ENCODE results near the gene SERP2. TPM values are rescaled to one million over a fixed set of nuclear protein-coding genes. Genes with fewer than 3 reads are reported as not detected.

The SERP2 gene
- total RNA-seq, 1 experiment from 2014 or later = not detected

DNA sequence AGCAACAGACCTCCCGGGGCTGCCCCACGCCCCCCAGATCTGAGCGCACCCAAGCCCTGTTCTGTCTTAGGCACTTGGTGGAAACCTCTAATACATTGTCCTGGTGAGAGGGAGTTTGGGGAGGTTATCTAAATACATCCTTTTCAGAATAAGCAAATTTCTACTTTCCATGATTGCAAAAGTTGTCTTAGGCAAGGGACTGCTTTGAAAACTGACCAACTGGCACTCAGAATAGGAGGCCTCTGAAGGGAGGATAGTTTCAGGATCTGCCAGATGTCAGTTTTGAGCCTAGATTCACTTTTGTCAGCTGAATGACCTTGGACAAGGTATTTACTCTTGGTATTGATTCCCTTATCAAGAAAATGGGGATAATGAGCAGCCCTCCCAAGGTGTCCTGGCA lies 11.8 kb downstream of the SERP2 start:
- TF ChIP-seq, protein P1, sequence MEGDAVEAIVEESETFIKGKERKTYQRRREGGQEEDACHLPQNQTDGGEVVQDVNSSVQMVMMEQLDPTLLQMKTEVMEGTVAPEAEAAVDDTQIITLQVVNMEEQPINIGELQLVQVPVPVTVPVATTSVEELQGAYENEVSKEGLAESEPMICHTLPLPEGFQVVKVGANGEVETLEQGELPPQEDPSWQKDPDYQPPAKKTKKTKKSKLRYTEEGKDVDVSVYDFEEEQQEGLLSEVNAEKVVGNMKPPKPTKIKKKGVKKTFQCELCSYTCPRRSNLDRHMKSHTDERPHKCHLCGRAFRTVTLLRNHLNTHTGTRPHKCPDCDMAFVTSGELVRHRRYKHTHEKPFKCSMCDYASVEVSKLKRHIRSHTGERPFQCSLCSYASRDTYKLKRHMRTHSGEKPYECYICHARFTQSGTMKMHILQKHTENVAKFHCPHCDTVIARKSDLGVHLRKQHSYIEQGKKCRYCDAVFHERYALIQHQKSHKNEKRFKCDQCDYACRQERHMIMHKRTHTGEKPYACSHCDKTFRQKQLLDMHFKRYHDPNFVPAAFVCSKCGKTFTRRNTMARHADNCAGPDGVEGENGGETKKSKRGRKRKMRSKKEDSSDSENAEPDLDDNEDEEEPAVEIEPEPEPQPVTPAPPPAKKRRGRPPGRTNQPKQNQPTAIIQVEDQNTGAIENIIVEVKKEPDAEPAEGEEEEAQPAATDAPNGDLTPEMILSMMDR (IDR thresholded peaks at IDR 0.05; ENCODE audit: insufficient read depth in 1 of 2, low read depth in 1 of 2, low read length in 1 of 2, severe bottlenecking in 1 of 2, unreplicated experiment in 1 of 2) = no peak
- Mint-ChIP-seq H3K36me3 (ENCODE audit: insufficient read depth, unreplicated experiment) (peaks cover 6% of the 10 kb centered on the region), H3K9me3 (ENCODE audit: unreplicated experiment) (no peaks in the 10 kb centered on the region), H3K27me3 (ENCODE audit: insufficient read depth, unreplicated experiment) (no peaks in the 10 kb centered on the region), H3K27ac (ENCODE audit: unreplicated experiment) (peak overlapping the region; percentile 76), H3K4me1 (ENCODE audit: low read depth, unreplicated experiment) (peaks cover 54% of the 10 kb centered on the region), H3K4me3 (ENCODE audit: unreplicated experiment) (no peak overlapping the region)
- intact Hi-C loops (cut with micrococcal nuclease; ENCODE audit: unreplicated experiment) = loop anchor here (5.0 kb wide), 1 partner anchor 243 kb away; no protein-coding TSS in a partner anchor
- H3K9me3 ChIP-seq = no peaks in the 10 kb centered on the region
- no peak for DNase-seq
- CTCF ChIA-PET = no interaction called here
- H3K4me1 ChIP-seq = peaks cover 69% of the 10 kb centered on the region
- H3K4me3 ChIP-seq (ENCODE audit: low read depth, low read length) = no peak overlapping the region
- BruUV-seq (replicated peaks) = no TSS peak
- POLR2A ChIA-PET = no interaction called here
- no peaks in the 10 kb centered on the region for H3K36me3 ChIP-seq (ENCODE audit: control insufficient read depth, insufficient read depth, low read length)
- no peaks in the 10 kb centered on the region for H3K27me3 ChIP-seq (replicated peaks; ENCODE audit: control insufficient read depth, insufficient read depth, low read length)

DNA sequence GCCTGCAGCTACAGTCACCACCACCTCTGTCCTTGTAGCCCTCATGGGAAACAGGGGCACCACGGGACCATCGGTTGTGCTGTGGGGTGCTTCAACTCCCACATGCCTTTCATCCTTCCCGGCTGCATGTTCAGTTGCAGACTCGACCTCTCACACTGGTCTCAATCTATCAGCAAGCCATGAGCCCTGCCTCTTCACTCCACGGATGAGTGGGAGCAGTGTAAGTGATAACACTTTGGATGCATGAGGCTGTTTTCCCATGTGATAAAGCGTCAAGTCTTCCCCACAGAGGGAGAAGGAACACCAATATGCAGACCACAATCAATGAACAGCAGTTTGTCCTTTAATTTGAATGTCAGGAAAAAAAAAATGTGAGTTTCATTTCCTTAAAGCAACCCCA lies 12.2 kb downstream of the SERP2 start:
- Histone ChIP-seq H3K9me3 (no peaks in the 10 kb centered on the region), H3K27me3 (replicated peaks; ENCODE audit: control insufficient read depth, insufficient read depth, low read length) (no peaks in the 10 kb centered on the region), H3K36me3 (ENCODE audit: control insufficient read depth, insufficient read depth, low read length) (no peaks in the 10 kb centered on the region), H3K4me3 (ENCODE audit: low read depth, low read length) (no peak overlapping the region), H3K4me1 (peaks cover 64% of the 10 kb centered on the region)
- TF ChIP-seq, protein P1 (IDR thresholded peaks at IDR 0.05; ENCODE audit: insufficient read depth in 1 of 2, low read depth in 1 of 2, low read length in 1 of 2, severe bottlenecking in 1 of 2, unreplicated experiment in 1 of 2) = no peak
- CTCF ChIA-PET = no interaction called here
- H3K4me3 Mint-ChIP-seq (ENCODE audit: unreplicated experiment) = no peak overlapping the region
- H3K27ac Mint-ChIP-seq (ENCODE audit: unreplicated experiment) = peak overlapping the region; percentile 76
- BruUV-seq (replicated peaks) = no TSS peak
- DNase-seq = no peak
- intact Hi-C loops (cut with micrococcal nuclease; ENCODE audit: unreplicated experiment) = loop anchor here (2.0 to 5.0 kb wide), 2 partner anchors 19 to 244 kb away; no protein-coding TSS in a partner anchor
- no peaks in the 10 kb centered on the region for H3K9me3 Mint-ChIP-seq (ENCODE audit: unreplicated experiment)
- no peaks in the 10 kb centered on the region for H3K27me3 Mint-ChIP-seq (ENCODE audit: insufficient read depth, unreplicated experiment)
- H3K36me3 Mint-ChIP-seq (ENCODE audit: insufficient read depth, unreplicated experiment) = peaks cover 6% of the 10 kb centered on the region
- H3K4me1 Mint-ChIP-seq (ENCODE audit: low read depth, unreplicated experiment) = peaks cover 50% of the 10 kb centered on the region
- POLR2A ChIA-PET = no interaction called here

DNA sequence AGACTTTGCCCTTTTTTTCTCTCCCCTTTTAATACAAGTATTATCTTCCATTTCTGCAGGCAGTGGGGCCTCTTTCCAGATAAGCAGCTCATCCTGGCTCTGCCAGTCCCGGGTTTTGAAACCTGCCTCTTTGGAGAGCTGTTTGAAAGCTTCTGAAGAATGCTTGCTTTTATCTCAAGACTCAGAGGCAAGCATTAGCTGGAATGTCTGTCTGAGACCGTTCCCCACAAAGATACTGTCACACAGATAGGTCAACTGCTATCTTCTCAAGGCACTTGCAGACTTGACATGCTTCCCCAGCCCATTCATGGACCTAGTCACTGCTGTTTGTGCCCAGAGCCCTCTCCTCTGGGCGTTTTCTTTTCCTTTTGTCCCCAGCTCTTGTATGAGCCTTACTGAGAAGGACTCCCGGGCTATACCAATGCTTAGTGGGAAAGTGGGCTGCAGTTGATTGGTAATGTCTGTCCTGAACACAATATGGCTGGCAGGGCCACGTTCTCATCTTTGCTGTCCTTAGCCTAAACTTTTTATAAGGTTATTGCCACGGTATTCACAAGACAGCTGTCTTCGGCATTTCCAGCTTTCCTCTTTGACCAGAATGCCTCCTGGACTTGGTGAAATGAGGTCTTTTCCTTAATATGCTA lies 13.4 kb downstream of the SERP2 start:
- BruUV-seq (replicated peaks) = no TSS peak
- ChIA-PET CTCF (interaction anchor here (0.6 to 1.0 kb wide), 4 partner anchors 11 to 157 kb away, joined by 3 to 10 read pairs (median 4); no protein-coding TSS in a partner anchor), POLR2A (interaction anchor here (0.5 to 1.1 kb wide), 7 partner anchors 19 to 245 kb away, joined by 3 to 17 read pairs (median 4); no protein-coding TSS in a partner anchor)
- TF ChIP-seq, protein P1 (IDR thresholded peaks at IDR 0.05; ENCODE audit: insufficient read depth in 1 of 2, low read depth in 1 of 2, low read length in 1 of 2, severe bottlenecking in 1 of 2, unreplicated experiment in 1 of 2) = no peak
- Histone ChIP-seq H3K4me1 (peaks cover 64% of the 10 kb centered on the region), H3K27me3 (replicated peaks; ENCODE audit: control insufficient read depth, insufficient read depth, low read length) (no peaks in the 10 kb centered on the region), H3K4me3 (ENCODE audit: low read depth, low read length) (no peak overlapping the region), H3K9me3 (no peaks in the 10 kb centered on the region), H3K36me3 (ENCODE audit: control insufficient read depth, insufficient read depth, low read length) (no peaks in the 10 kb centered on the region)
- peaks cover 42% of the 10 kb centered on the region for H3K4me1 Mint-ChIP-seq (ENCODE audit: low read depth, unreplicated experiment)
- no peaks in the 10 kb centered on the region for H3K27me3 Mint-ChIP-seq (ENCODE audit: insufficient read depth, unreplicated experiment)
- H3K27ac Mint-ChIP-seq (ENCODE audit: unreplicated experiment) = peak overlapping the region; percentile 76
- intact Hi-C loops (cut with micrococcal nuclease; ENCODE audit: unreplicated experiment) = loop anchor here (1.0 to 5.0 kb wide), 5 partner anchors 18 to 245 kb away; no protein-coding TSS in a partner anchor
- H3K36me3 Mint-ChIP-seq (ENCODE audit: insufficient read depth, unreplicated experiment) = peaks cover 6% of the 10 kb centered on the region
- peak; percentile 80 to 89 for DNase-seq
- no peaks in the 10 kb centered on the region for H3K9me3 Mint-ChIP-seq (ENCODE audit: unreplicated experiment)
- peak overlapping the region; percentile 9 for H3K4me3 Mint-ChIP-seq (ENCODE audit: unreplicated experiment)

Data from Caco-2 (cell line).